Nephron progenitor cell (in vitro differentiated cells): ENCODE data around the gene NAA20.
A peak's percentile ranks its signal among the peaks of the same experiment; 100 is the strongest.

ENCODE experiments used
- DNase-seq: peaks from one replicate; pipeline ENCODE4 v3.0.0; 2021
- H3K27ac Mint-ChIP-seq: 2 replicates; pipeline ENCODE4 v1.8.0; 2021; ENCODE audit warnings: mild to moderate bottlenecking, moderate library complexity, mixed read lengths
- H3K27me3 Mint-ChIP-seq: 2 replicates; pipeline ENCODE4 v1.8.0; 2021; ENCODE audit warnings: mild to moderate bottlenecking, low read depth, mixed read lengths; ENCODE audit not compliant: poor library complexity
- H3K36me3 Mint-ChIP-seq: 2 replicates; pipeline ENCODE4 v1.8.0; 2021; ENCODE audit warnings: low read depth, mixed read lengths
- H3K4me1 Mint-ChIP-seq: 2 replicates; pipeline ENCODE4 v1.8.0; 2021; ENCODE audit warnings: mixed read lengths
- H3K4me3 Mint-ChIP-seq: 2 replicates; pipeline ENCODE4 v1.8.0; 2021; ENCODE audit warnings: mild to moderate bottlenecking, moderate library complexity, mixed read lengths
- H3K9me3 Mint-ChIP-seq: 2 replicates; pipeline ENCODE4 v1.8.0; 2021; ENCODE audit warnings: mild to moderate bottlenecking, moderate library complexity, mixed read lengths
- CTCF ChIP-seq: fragments of 200-600 bp; sonication (generic); IDR thresholded peaks from 2 replicates; pipeline ENCODE4 v1.5.0; 2021; ENCODE audit warnings: antibody characterized with exemption

Gene NAA20

GRCh38 chr20:20005342-20005741 is 11.8 kb upstream of the NAA20 start:
- Mint-ChIP-seq H3K4me1 (peaks cover 45% of the 10 kb centered on the region), H3K4me3 (no peak overlapping the region), H3K27ac (peak overlapping the region; percentile 43), H3K36me3 (peaks cover 19% of the 10 kb centered on the region), H3K9me3 (no peaks in the 10 kb centered on the region), H3K27me3 (peaks cover 18% of the 10 kb centered on the region)
- DNase-seq: no peak
- no peak for TF ChIP-seq CTCF

DNA sequence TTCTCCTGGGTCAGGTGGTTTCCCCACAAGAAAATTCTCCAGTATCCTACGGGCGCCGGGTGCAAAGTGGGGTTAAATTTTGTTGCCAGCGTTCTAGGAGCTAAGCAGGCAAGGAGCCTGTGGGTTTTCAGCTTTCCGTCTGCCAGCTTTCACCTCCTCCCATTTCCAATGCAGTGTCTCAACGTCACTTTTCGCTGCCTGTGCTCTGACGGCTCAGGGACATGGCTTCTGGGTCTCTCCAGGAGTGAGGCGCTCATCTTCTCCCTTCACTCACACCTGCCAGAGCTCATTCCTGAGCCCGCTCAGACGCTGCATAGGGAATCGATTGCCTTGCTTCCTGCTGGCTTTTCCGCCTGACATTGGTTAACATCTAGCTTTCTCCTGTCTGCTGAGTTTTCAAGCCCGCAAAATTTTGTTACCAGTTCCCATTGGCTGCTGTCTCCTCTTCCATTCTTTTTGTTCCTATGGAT is 7.3 kb upstream of the NAA20 start:
- no peaks in the 10 kb centered on the region for H3K9me3 Mint-ChIP-seq
- H3K27me3 Mint-ChIP-seq: peaks cover 9% of the 10 kb centered on the region
- H3K4me1 Mint-ChIP-seq: peaks cover 39% of the 10 kb centered on the region
- H3K4me3 Mint-ChIP-seq: peak overlapping the region; percentile 54
- no peak for DNase-seq
- no peaks in the 10 kb centered on the region for H3K36me3 Mint-ChIP-seq
- no peak for TF ChIP-seq CTCF
- peak overlapping the region; percentile 13 for H3K27ac Mint-ChIP-seq

- TF ChIP-seq CTCF: no peak
- peaks cover 6% of the 10 kb centered on the region for H3K27me3 Mint-ChIP-seq
- no peak overlapping the region for H3K27ac Mint-ChIP-seq
- H3K4me1 Mint-ChIP-seq: peaks cover 32% of the 10 kb centered on the region
- no peaks in the 10 kb centered on the region for H3K9me3 Mint-ChIP-seq
- no peaks in the 10 kb centered on the region for H3K36me3 Mint-ChIP-seq
- no peak overlapping the region for H3K4me3 Mint-ChIP-seq
- no peak for DNase-seq
Measured at GRCh38 chr20:20010639-20011500, 6.3 kb upstream of the NAA20 start.

GRCh38 chr20:20012541-20012940 is 4.6 kb upstream of the NAA20 start:
- peaks cover 37% of the 10 kb centered on the region for H3K4me1 Mint-ChIP-seq
- no peaks in the 10 kb centered on the region for H3K36me3 Mint-ChIP-seq
- H3K9me3 Mint-ChIP-seq: no peaks in the 10 kb centered on the region
- no peak overlapping the region for H3K4me3 Mint-ChIP-seq
- no peak for DNase-seq
- H3K27me3 Mint-ChIP-seq: peaks cover 6% of the 10 kb centered on the region
- H3K27ac Mint-ChIP-seq: no peak overlapping the region
- no peak for TF ChIP-seq CTCF

GRCh38 chr20:20014659-20015058 is 2.5 kb upstream of the NAA20 start:
- TF ChIP-seq CTCF: no peak
- Mint-ChIP-seq H3K9me3 (no peaks in the 10 kb centered on the region), H3K36me3 (no peaks in the 10 kb centered on the region), H3K27me3 (no peaks in the 10 kb centered on the region), H3K4me3 (no peak overlapping the region), H3K27ac (no peak overlapping the region), H3K4me1 (peaks cover 55% of the 10 kb centered on the region)
- DNase-seq: no peak

DNA sequence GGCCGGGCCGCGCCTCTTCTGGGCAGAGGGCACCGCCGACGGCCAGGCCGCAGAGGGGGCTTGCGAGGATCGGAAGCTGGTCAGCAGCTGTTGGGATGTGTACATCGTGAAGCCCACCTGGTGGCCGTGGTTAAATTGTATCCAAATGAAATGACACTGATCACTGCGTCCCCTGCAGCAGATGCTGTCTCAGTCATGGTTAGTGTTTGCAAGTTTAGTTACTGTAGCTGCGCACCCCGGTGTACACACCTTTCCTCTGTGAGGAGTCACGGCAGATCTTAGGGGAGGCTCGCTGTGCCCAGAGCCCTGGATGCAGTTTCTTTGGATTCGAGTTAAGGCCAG is 653 bp downstream of the NAA20 start:
- Mint-ChIP-seq H3K9me3 (no peaks in the 10 kb centered on the region), H3K4me3 (peak overlapping the region; percentile 81)

More for the DNA sequence above, 653 bp downstream of the NAA20 start:
- H3K27me3 Mint-ChIP-seq: no peaks in the 10 kb centered on the region
- no peak for TF ChIP-seq CTCF
- DNase-seq: no peak
- H3K4me1 Mint-ChIP-seq: peaks cover 52% of the 10 kb centered on the region
- no peaks in the 10 kb centered on the region for H3K36me3 Mint-ChIP-seq
- H3K27ac Mint-ChIP-seq: no peak overlapping the region
